GM20000 (cell line): Measurements from ENCODE around the gene ZNF662.

ENCODE experiments used
- DNase-seq: peaks from one replicate; pipeline ENCODE4 v3.0.0; 2012; ENCODE audit warnings: low spot score
- CTCF ChIP-seq: IDR thresholded peaks from 2 replicates; pipeline ENCODE4 v1.5.1; 2012; ENCODE audit warnings: mild to moderate bottlenecking, control low read depth; ENCODE audit errors: extremely low read depth, missing control alignments

ZNF662 gene

GRCh38 chr3:42872718-42873117 lies 33.2 kb upstream of the ZNF662 start:
- no peak for TF ChIP-seq CTCF
- DNase-seq = no peak

- no peak for DNase-seq
- no peak for TF ChIP-seq CTCF
These were observed 32.5 kb upstream of the ZNF662 start for GRCh38 chr3:42873221-42873982.

- no peak for TF ChIP-seq CTCF
- no peak for DNase-seq
These were observed 31.2 kb upstream of the ZNF662 start for GRCh38 chr3:42874749-42875148.

GRCh38 chr3:42875325-42876151 lies 30.4 kb upstream of the ZNF662 start, which contains the start of gene CYP8B1:
Gene CYP8B1 (minus strand): TSS chr3:42875879. CDS start chr3:42875816, 63 bp downstream.
- DNase-seq = no peak
- TF ChIP-seq CTCF = no peak

- TF ChIP-seq CTCF = no peak
- no peak for DNase-seq
These were observed 29.5 kb upstream of the ZNF662 start for GRCh38 chr3:42876401-42876800.

- DNase-seq = no peak
- no peak for TF ChIP-seq CTCF
These were observed 28.8 kb upstream of the ZNF662 start for GRCh38 chr3:42876940-42877720.
